ENCODE results near the gene ANKRD6. TPM values are rescaled to one million over a fixed set of nuclear protein-coding genes. Genes with fewer than 3 reads are reported as not detected.
A peak's percentile ranks its signal among the peaks of the same experiment; 100 is the strongest.

The ANKRD6 gene
- total RNA-seq, 2 experiments from 2014 or later: 2.4 to 7.0 TPM

- H3K4me3 ChIP-seq (ENCODE audit: low read depth, low read length, poor library complexity, severe bottlenecking): no peak overlapping the region
- BruUV-seq (replicated peaks): no TSS peak
- POLR2A ChIA-PET: interaction anchor here (0.7 kb wide), 1 partner anchor 17 kb away, joined by 3 read pairs; no protein-coding TSS in a partner anchor
These were observed 122.1 kb downstream of the ANKRD6 start for GRCh38 chr6:89555031-89555430.

GRCh38 chr6:89555806-89556205 lies 122.9 kb downstream of the ANKRD6 start:
- no peak for TF ChIP-seq EZH2phosphoT487 (IDR thresholded peaks at IDR 0.05; ENCODE audit: borderline replicate concordance, low read depth, low read length)
- TF ChIP-seq, protein P1, sequence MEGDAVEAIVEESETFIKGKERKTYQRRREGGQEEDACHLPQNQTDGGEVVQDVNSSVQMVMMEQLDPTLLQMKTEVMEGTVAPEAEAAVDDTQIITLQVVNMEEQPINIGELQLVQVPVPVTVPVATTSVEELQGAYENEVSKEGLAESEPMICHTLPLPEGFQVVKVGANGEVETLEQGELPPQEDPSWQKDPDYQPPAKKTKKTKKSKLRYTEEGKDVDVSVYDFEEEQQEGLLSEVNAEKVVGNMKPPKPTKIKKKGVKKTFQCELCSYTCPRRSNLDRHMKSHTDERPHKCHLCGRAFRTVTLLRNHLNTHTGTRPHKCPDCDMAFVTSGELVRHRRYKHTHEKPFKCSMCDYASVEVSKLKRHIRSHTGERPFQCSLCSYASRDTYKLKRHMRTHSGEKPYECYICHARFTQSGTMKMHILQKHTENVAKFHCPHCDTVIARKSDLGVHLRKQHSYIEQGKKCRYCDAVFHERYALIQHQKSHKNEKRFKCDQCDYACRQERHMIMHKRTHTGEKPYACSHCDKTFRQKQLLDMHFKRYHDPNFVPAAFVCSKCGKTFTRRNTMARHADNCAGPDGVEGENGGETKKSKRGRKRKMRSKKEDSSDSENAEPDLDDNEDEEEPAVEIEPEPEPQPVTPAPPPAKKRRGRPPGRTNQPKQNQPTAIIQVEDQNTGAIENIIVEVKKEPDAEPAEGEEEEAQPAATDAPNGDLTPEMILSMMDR (conservative IDR thresholded peaks at IDR 0.05; ENCODE audit: low read length): no peak
- Histone ChIP-seq H3K4me2 (ENCODE audit: low read length) (peak overlapping the region; percentile 24; the same call in 1 of the 2 replicates), H3K9me2 (ENCODE audit: insufficient read depth, low read length) (no peaks in the 10 kb centered on the region), H2AFZ (ENCODE audit: low read length) (no peak overlapping the region), H4K20me1 (ENCODE audit: insufficient read depth, low read length) (no peaks in the 10 kb centered on the region), H3K4me3 (ENCODE audit: low read depth, low read length, poor library complexity, severe bottlenecking) (no peak overlapping the region), H3K36me3 (ENCODE audit: insufficient read depth, low read length) (no peaks in the 10 kb centered on the region), H3K27ac (ENCODE audit: low read depth, low read length, poor library complexity, severe bottlenecking) (no peak overlapping the region), H3K4me1 (ENCODE audit: insufficient read depth, low read length, poor library complexity, severe bottlenecking) (peaks cover 7% of the 10 kb centered on the region), H3K79me2 (ENCODE audit: insufficient read depth, low read depth, low read length) (no peaks in the 10 kb centered on the region), H3K9me3 (ENCODE audit: low read length) (no peaks in the 10 kb centered on the region)
- intact Hi-C loops (cut with micrococcal nuclease; ENCODE audit: unreplicated experiment): no loop called here
- CTCF ChIA-PET (ENCODE audit: unreplicated experiment): no interaction called here
- BruUV-seq (replicated peaks): no TSS peak
- DNase-seq (ENCODE audit: low spot score): no peak
- POLR2A ChIA-PET: interaction anchor here (0.6 to 0.7 kb wide), 2 partner anchors 16 to 115 kb away, joined by 3 to 4 read pairs; no protein-coding TSS in a partner anchor

More at GRCh38 chr6:89555031-89555430, 122.1 kb downstream of the ANKRD6 start:
- CTCF ChIA-PET (ENCODE audit: unreplicated experiment): no interaction called here
- DNase-seq (ENCODE audit: low spot score): no peak
- H2AFZ ChIP-seq (ENCODE audit: low read length): no peak overlapping the region
- H3K79me2 ChIP-seq (ENCODE audit: insufficient read depth, low read depth, low read length): no peaks in the 10 kb centered on the region
- H3K27ac ChIP-seq (ENCODE audit: low read depth, low read length, poor library complexity, severe bottlenecking): no peak overlapping the region
- TF ChIP-seq, protein P1 (conservative IDR thresholded peaks at IDR 0.05; ENCODE audit: low read length): no peak
- TF ChIP-seq EZH2phosphoT487 (IDR thresholded peaks at IDR 0.05; ENCODE audit: borderline replicate concordance, low read depth, low read length): no peak
- H4K20me1 ChIP-seq (ENCODE audit: insufficient read depth, low read length): no peaks in the 10 kb centered on the region
- no peaks in the 10 kb centered on the region for H3K36me3 ChIP-seq (ENCODE audit: insufficient read depth, low read length)
- H3K4me2 ChIP-seq (ENCODE audit: low read length): no peak overlapping the region
- intact Hi-C loops (cut with micrococcal nuclease; ENCODE audit: unreplicated experiment): no loop called here
- H3K9me3 ChIP-seq (ENCODE audit: low read length): no peaks in the 10 kb centered on the region
- H3K4me1 ChIP-seq (ENCODE audit: insufficient read depth, low read length, poor library complexity, severe bottlenecking): peaks cover 7% of the 10 kb centered on the region
- H3K9me2 ChIP-seq (ENCODE audit: insufficient read depth, low read length): no peaks in the 10 kb centered on the region

- no peak overlapping the region for H3K4me2 ChIP-seq (ENCODE audit: low read length)
- TF ChIP-seq EZH2phosphoT487 (IDR thresholded peaks at IDR 0.05; ENCODE audit: borderline replicate concordance, low read depth, low read length): no peak
- TF ChIP-seq, protein P1 (conservative IDR thresholded peaks at IDR 0.05; ENCODE audit: low read length): no peak
- DNase-seq (ENCODE audit: low spot score): no peak
These were observed 126.5 kb downstream of the ANKRD6 start for GRCh38 chr6:89559487-89559886.

More at GRCh38 chr6:89559487-89559886, 126.5 kb downstream of the ANKRD6 start:
- BruUV-seq (replicated peaks): no TSS peak
- H3K36me3 ChIP-seq (ENCODE audit: insufficient read depth, low read length): no peaks in the 10 kb centered on the region
- intact Hi-C loops (cut with micrococcal nuclease; ENCODE audit: unreplicated experiment): no loop called here
- no peak overlapping the region for H2AFZ ChIP-seq (ENCODE audit: low read length)
- H3K79me2 ChIP-seq (ENCODE audit: insufficient read depth, low read depth, low read length): no peaks in the 10 kb centered on the region
- no peaks in the 10 kb centered on the region for H4K20me1 ChIP-seq (ENCODE audit: insufficient read depth, low read length)
- H3K4me1 ChIP-seq (ENCODE audit: insufficient read depth, low read length, poor library complexity, severe bottlenecking): peaks cover 7% of the 10 kb centered on the region
- H3K27ac ChIP-seq (ENCODE audit: low read depth, low read length, poor library complexity, severe bottlenecking): no peak overlapping the region
- H3K9me3 ChIP-seq (ENCODE audit: low read length): no peaks in the 10 kb centered on the region
- H3K9me2 ChIP-seq (ENCODE audit: insufficient read depth, low read length): no peaks in the 10 kb centered on the region
- POLR2A ChIA-PET: no interaction called here
- CTCF ChIA-PET (ENCODE audit: unreplicated experiment): no interaction called here
- no peak overlapping the region for H3K4me3 ChIP-seq (ENCODE audit: low read depth, low read length, poor library complexity, severe bottlenecking)
